IMR-90 (cell line): Measurements from ENCODE around the gene NAP1L5.

Source experiments
- CTCF ChIP-seq: conservative IDR thresholded peaks from 2 replicates; pipeline ENCODE4 v1.5.1; 2012; ENCODE audit warnings: mild to moderate bottlenecking, low read depth, low read length, improper control_type of control experiment
- POLR2A ChIP-seq: IDR thresholded peaks from 2 replicates; pipeline ENCODE4 v1.6.1; 2012; ENCODE audit warnings: mild to moderate bottlenecking, low read depth, low read length
- USF2 ChIP-seq: fragments of 150-350 bp; IDR thresholded peaks from 2 replicates; pipeline ENCODE4 v1.6.1; 2017; ENCODE audit warnings: mild to moderate bottlenecking, antibody characterized with exemption, low read length, low read depth

- TF ChIP-seq USF2 (no peak), CTCF (no peak), POLR2A (no peak)
These were observed 28.4 kb upstream of the NAP1L5 start for GRCh38 chr4:88725986-88726385.
